Stimulated activated CD8-positive, alpha-beta memory T cell treated with anti-CD3 and anti-CD28 coated beads, Interleukin-4, amount 100 ng/mL, for 1 hour (primary cell): ENCODE data around the gene RNASEH2B.

ENCODE experiments used
- DNase-seq, 2 donors: peaks; one replicate each; pipeline ENCODE4 v3.0.0-alpha.2; 2020; ENCODE audit warnings: low read depth in 2 of 2, low spot score in 1 of 2

Gene RNASEH2B

DNA sequence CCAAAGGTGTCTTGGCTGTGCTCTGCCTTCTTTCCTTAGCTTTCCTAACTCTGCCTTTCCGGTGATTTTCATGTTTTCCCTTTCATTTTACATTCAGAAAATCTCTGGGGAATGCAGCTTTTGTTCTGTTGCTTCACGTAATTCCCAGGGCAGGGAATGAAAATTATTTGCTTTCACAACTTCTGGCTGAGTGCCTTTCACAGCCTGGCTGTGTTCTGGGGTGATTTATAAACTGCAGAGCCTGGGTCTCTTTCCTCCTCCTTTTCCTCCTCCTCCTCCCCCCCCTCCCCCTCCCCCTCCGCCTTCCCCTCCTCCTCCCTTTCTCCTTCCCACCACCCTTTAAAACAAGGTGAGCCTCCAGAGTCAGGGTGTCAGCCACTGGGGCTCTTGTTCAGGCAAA lies 84.3 kb downstream of the RNASEH2B start:
- DNase-seq: no peak

GRCh38 chr13:50994651-50995050 lies 85.1 kb downstream of the RNASEH2B start:
- DNase-seq: no peak

GRCh38 chr13:50995854-50996253 lies 86.3 kb downstream of the RNASEH2B start:
- no peak for DNase-seq

DNA sequence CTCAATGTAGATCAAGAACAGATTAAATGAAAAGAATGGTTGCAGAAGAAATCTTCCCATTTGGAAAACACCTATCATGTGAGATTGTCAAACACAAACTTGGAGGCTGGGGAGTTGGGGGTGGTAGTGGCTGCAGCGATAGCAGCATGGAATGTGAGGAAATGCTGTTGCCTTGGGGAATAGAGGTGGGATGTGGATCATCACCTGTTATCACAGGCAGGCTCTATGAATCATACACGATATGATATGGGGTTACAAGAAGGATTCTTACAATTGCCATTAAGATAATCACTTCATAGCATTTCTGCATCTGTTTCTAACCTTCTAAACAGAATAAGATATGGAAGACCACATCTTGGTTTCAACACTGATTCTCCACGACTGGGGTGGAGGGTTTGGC lies 88.7 kb downstream of the RNASEH2B start:
- no peak for DNase-seq

DNA sequence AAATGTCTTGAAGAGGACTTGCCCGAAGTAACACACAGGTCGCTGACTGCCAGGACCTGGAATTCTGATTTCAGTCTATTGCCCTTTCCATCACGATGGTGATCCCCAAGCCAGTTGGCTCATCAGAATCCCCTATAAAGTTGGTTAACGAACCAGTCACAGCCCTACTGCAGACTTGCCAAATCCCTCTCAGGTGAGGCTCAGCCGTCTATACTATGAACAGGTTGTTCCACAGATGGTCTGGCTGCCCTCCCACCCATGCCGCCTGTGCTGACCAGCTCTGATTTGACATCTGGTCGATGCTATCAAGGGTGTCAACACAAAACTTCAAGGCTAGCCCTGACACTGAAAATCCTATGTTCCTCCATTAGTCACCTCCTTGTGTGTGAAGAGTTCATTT lies 90.0 kb downstream of the RNASEH2B start:
- DNase-seq: no peak

DNA sequence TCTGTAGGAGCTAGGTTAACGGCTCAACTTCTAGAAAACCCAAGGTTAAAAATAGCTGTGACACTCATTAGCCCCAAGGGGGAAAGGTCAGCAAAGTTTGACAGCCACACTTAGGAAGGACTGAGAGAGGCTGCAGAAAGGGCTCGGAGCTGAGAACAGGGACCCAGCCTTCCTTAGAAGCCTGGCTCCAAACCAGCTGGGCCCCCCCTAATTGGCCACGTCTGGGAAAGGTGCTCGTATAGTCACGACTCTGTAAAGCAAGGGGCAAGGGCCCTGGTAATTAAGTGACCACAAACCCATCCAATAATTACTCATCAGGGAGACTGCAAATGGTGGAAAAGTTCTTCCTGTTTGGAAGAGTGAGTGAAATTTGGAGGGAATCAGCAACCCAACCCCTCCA lies 90.5 kb downstream of the RNASEH2B start:
- no peak for DNase-seq

- no peak for DNase-seq
Observed at GRCh38 chr13:51000571-51001260, 91.1 kb downstream of the RNASEH2B start.

- no peak for DNase-seq
Observed at GRCh38 chr13:51001335-51001734, 91.7 kb downstream of the RNASEH2B start.

DNA sequence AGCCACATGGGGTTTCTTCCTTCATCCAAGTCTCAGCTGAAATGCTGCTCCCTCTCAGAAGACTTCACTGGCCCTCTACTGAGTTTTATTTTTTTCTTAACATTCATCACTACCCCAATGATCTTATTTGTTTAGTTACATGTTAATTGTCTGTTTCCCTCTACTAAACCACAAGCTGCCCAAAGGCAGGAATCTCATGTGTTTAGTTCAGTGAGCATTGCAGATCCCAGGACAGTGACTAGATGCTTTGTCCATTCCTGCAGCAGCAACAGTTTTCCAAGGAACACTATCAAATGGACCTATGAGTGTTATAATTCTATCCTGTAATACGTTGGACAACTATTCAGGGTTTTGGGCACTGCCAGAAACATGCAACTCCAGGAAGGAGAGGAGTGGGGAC lies 93.1 kb downstream of the RNASEH2B start:
- no peak for DNase-seq

- no peak for DNase-seq
Observed at GRCh38 chr13:51003642-51004041, 94.1 kb downstream of the RNASEH2B start.

DNA sequence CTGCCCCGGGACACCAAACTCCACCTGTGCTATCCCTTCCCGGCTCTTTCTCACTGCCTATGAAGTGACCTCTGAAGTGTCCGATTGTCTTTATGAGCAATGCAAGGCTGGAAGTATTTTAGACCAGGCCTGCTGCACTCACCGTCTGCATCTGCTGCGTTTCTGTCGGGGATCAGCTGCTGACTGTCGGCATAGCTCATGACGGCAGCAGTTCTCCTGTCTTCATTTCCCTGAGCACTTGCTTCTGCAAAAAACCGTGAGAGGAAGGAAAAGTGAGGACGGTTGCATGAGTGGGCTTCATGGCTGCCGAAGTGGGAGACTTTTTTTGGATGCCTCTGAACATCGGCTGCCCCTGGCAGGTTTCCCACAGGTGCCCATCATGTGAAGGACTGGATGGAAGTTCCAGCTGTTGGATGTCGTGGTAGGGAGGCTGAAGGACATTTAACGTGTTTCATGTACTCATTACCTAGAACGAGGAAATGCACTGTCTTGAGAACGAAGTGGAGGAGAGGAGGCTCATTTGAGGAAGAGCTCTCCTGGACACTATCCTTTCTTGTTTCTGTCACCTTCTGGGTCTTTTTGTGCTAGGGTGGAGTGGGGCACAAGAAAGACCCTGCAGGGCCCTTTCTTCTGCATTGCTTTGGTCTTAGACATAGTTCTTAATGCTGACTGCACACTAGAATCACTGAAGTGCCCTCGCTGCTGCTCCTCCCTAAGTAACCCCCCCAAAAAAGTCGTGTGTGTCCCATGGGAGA lies 94.7 kb downstream of the RNASEH2B start:
- no peak for DNase-seq

DNA sequence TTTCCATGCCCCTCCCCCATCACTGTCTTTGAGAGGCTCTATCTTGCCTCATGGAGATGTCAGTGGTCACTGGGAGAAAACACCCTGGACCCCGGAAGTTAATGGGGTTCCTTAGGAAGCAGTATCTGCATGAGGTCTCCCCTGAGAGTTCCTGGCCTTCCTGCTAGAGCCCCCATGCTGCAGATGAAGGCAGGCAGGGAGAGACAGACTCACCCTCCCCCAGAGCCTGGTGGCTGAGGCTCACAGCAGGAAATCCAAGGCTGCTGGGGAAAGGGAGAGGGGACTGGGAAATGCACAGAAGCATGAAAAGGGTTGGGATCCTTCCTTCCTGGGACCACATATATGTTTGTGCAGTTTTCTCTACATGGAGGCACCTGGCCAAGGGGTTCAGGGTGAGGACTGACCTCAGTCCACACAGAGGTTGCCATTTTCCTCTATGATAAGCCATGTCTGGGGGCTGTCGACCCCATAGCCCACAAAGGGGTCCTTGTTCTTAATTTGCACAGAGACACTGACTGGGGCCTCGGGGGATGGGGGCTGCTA lies 95.4 kb downstream of the RNASEH2B start:
- DNase-seq: no peak

DNA sequence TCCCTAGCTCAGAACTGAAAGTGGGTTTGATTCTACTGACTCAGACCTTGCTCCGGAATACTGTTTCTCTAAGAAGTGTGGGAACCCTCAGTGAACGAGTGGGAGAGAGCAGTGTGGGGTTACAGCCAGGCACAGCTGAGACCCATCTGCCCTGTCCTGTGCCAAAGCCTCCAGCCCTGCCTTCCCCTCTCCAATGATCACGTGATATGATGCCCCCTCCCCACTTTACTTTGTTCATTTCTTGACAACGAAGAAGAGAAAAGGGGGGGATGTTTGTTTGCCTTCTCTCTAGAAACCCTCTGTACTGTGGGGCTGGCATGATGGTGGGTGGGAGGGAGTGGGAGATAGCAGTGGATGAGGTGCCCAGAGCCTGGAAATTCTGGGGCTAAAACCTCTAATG lies 96.0 kb downstream of the RNASEH2B start:
- DNase-seq: no peak
